HG03565 (cell line): Measurements from ENCODE around the gene HLA-DQA1.
A peak's percentile ranks its signal among the peaks of the same experiment; 100 is the strongest.
"Not testable (repeated sequence)": the region's sequence is repeated elsewhere in the genome, so short reads cannot be mapped to it uniquely, and the experiment has no call there.

ENCODE experiments used
- ATAC-seq: cut with Tn5 transposase; IDR thresholded peaks from one replicate; pipeline ENCODE4 v1.9.1; 2021; ENCODE audit warnings: mild to moderate bottlenecking, moderate library complexity; ENCODE audit not compliant: unreplicated experiment

HLA-DQA1 gene

DNA sequence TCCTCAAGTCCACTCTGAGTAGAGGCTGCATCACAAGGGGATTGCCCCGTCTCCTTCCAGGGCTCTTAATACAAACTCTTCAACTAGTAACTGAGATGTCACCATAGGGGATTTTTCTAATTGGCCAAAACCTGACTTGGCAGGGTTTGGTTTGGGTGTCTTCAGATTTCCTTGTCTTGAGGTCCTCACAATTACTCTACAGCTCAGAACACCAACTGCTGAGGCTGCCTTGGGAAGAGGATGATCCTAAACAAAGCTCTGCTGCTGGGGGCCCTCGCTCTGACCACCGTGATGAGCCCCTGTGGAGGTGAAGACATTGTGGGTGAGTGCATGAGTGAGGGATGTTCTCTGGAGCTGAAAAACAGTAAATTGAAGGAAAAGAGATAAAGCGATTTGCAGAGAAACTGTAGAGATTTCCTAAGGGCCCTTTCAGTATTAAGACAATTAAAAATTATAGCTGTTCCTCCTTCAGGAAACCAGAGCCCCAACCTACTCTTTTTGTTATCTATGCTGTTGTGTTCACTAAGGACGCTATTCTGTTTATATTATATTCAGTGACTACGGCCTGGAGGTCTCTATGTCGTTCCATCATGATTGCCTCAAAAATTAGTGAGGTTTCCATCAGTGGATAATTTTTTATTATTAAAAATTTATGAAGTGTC, at the start of gene HLA-DQA1:
HLA-DQA1 (plus strand) TSS at position 188 of the 662 bp plus-strand sequence; CDS start at position 241, 53 bp downstream.
- no peak for ATAC-seq

DNA sequence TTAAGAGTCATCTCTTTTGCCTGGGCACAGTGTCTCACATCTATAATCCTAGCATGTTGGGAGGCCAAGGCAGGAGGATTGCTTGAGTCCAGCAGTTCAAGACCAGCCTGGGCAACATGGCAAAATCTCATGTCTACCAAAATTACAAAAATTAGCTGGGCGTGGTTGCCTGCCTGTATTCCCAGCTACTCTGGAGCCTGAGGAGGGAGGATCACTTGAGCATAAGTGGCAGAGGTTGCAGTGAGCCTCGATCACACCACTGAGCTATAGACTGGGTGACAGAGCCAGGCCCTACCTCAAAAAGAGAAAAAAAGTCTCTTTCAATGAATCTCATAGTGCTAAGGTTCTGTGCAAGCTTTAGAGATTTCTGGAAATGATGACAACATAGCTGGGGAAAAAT, 49.0 kb upstream of the HLA-DQA1 start:
- no peak for ATAC-seq

DNA sequence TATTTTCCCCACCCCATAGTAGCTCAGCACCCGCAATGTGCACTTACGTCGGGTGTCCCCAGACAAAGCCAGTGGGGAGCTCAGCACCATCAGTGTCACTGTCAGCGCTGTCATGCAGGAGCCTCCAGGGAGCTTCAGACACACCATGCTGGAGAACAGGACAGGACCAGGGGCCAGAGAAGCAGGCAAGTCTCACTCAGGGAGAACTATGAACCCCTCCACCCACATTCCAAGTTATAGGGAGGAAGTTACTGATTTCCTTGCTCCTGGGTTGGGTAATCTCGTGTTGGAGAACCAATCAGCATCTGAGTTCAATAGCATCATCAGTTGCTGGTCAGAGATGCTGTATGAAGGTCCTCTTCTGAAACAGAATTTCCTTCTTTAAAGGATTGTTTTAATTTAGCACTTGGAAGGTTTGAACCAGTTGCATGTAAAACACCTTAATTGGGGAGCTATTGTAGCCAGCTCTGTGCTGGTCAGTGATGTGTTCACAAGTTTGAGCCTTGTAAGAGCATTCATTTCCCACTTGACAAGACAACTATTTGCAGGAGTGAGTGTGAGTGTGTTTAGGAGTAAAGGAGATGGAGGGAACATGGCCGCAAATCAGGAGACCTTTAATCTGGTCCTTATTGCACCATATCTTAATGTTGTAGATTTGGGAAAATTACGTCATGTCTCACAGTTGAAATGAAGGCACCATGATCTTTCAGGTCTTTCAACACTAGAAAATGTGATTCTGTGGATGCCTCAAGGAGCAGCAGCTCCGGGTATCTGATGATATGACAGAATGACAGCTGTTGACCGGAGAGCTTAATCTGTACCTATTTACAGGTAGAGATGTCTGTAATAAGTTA, 47.4 kb upstream of the HLA-DQA1 start, which contains the start of gene HLA-DRB1:
HLA-DRB1 (minus strand) TSS at position 253 of the 854 bp plus-strand sequence; CDS start at position 147, 106 bp downstream.
- peak; percentile 93 for ATAC-seq

DNA sequence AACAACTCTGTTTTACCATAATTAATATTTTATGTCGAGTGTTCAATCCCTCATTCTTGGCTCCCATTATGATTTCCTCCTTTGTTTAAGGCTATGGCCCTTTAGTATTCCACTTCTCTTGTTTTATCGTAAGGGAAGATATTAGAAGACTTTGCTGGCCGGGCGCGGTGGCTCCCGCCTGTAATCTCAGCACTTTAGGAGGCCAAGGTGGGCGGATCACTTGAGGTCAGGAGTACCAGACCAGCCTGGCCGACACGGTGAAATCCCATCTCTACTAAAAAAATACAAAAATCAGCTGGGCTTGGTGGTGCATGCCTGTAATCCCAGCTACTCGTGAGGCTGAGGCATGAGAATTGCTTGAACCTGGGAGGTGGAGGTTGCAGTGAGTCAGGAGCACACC, 46.5 kb upstream of the HLA-DQA1 start:
- not testable (repeated sequence) for ATAC-seq

DNA sequence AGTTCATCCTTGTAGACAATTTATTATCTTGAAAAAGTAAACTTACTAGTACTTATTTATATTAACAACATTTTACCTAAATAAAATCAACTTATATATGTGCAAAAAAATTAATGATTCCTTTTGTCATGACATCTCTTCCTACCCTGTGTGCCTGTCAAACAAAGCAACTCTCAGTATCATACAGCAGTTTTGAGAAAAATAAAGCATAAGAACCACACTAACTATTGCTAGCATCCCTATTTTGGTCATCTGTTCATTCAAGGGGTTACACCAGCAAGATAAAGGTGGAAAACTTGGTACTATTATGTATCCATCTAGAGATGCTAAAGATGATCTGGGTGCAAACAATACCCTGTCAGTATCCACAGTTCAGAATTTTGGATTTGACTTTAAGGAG, 40.2 kb upstream of the HLA-DQA1 start:
- ATAC-seq, result no peak

DNA sequence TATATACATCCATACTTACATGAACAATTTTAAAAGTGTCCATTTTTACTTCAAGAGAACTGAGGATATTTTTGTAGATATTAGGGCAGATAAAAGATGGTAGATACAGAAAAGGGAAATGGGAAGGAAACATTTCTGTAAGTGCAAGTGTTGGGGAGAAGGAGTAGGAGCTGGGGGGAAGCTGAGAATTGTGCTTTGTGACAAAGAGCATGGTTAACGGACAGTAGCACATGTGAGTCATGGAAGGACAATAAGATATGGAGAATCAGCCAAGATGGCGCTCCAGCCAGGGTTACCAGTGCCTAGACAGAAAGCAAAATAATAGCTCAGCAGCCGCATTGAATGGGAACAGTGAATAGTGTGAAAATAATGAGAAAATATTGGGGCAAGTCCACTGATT, 34.8 kb upstream of the HLA-DQA1 start:
- no peak for ATAC-seq

DNA sequence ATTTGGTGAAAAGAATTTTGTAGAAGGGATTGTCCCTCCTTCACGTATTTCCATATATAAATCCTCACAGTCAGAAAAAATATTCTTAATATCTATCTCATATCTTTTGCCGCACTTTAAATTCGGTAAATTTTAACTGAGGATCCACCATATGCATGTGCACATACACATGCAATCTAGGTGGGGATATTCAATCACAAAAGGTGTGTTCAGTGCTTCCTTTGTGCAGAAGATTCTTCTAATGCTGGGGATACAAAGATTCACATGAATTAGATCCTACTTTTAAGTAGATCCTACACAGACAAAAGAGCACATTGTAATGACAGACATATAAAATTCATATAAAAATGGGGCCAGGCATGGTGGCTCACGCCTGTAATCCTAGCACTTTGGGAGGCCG, 34.0 kb upstream of the HLA-DQA1 start:
- ATAC-seq, result no peak

DNA sequence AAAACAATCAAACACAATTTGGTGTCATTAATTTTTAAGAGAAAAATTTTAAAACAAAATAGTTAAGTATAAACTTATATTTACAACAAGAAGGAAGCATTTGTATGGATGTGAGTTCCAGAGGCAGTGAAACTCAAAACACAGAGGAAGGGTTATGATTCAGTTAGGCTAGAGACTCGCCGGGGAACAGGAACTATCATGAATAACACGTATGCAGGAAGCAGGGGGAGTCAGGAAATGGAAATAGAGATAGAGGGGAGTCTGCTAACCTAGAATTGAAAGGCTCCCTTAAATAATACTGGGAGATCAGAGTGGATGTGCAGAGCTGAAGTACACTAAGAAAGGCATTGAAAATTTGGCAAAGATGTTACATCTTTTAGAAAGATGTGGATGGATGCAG, 33.3 kb upstream of the HLA-DQA1 start:
- no peak for ATAC-seq

DNA sequence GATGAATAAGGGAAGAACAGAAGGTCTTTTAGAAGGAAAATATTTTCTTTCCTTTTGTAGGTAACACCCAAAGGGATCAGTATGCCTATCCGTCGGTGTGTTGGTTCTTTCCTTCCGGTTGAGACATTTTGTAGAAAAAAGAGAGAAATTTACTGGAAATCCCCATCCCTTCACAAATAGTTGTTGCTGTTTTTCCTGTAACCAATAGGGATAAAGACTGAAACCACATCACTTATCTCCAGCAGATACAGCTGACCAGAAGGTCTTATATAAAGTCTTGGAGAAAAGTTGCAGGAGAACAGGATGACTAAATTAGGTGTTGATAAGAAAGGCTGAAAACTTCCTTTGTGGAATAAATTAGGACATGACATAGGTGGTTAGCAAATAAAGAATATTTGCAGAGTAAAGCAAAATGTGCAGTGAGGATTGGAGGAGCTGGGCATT, 32.8 kb upstream of the HLA-DQA1 start:
- ATAC-seq, result peak; percentile 51

DNA sequence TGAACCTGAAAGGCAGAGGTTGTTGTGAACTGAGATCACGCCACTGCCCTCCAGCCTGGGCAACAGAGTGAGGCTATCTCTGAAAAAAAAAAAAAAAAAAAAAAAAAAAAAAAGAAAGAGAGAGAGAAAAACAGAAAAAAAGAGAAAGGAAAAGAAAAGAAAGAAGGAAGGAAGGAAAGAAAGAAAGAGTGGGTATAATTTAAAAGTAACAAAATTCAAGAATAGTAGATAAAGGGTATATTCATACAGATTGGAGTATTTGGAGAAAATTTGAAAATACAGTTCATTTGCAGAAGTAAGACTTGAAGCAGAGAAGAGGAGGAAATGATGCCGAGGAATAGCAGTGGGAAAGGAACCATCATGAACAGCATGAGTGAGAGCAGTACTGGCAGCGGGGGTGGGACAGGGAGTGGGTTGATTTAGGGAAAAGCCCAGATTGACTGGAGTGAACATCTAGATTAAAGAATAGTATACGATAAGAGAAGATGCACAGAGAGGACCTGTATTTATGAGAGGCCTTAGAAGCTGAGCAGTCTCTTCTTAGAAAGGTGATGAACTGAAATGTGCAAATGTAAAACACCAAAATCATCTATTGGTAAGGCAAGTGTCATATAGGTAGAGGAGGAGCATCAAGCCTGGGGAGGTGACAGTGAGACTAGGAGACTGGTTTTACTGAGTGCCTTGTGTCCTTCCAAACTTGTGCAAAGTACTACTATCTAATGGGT, 29.8 kb upstream of the HLA-DQA1 start:
- no peak for ATAC-seq

DNA sequence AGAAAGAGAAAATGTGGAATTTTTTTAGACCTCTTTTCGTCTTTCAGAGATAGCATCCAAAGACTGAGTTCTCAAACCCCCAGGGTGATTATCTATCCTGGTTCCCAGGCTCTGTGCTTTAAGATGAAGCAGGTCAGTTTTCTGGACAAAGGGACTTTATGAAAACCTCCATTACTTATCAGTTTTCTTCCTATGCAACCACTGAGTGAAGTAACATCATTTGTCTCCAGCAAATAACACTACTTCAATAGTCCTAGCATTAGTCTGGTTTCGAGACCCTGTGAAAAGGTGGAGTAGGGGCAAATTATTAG, 29.3 kb upstream of the HLA-DQA1 start:
- ATAC-seq, result no peak

DNA sequence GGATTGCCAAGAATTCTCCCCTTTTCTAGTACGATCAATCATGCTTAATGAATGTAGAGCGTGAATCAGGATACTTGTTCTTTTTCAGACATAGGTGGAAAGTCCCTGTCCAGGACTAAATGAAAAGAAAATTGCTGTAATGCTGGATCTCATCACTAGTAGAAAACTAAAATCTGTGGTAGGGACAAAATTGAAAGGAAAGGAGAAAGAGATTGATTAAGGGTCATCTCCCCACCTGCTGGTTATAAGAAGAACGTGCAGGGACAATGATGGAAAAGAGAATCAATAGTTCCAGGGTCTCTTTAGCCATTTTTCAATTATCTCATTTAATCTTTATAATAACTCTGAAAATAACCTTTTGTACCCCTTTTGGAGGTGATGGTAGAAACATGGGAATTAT, 28.8 kb upstream of the HLA-DQA1 start:
- no peak for ATAC-seq

DNA sequence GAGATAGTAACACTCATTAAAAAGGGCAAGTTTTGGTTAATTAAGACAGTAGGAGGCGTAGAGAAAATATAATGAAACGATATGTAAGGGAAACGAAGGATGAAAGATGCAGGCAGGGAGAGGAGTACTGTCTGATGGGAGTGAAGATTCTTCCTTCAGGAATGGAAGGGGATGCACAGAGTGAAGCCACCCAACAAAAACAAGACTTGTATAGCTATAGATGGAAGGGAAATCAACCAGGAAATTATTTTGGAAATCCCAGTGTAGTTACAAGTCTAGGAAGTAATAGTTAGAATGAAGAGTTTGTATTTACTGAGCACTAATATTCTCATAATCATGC, 27.8 kb upstream of the HLA-DQA1 start:
- ATAC-seq, result no peak

DNA sequence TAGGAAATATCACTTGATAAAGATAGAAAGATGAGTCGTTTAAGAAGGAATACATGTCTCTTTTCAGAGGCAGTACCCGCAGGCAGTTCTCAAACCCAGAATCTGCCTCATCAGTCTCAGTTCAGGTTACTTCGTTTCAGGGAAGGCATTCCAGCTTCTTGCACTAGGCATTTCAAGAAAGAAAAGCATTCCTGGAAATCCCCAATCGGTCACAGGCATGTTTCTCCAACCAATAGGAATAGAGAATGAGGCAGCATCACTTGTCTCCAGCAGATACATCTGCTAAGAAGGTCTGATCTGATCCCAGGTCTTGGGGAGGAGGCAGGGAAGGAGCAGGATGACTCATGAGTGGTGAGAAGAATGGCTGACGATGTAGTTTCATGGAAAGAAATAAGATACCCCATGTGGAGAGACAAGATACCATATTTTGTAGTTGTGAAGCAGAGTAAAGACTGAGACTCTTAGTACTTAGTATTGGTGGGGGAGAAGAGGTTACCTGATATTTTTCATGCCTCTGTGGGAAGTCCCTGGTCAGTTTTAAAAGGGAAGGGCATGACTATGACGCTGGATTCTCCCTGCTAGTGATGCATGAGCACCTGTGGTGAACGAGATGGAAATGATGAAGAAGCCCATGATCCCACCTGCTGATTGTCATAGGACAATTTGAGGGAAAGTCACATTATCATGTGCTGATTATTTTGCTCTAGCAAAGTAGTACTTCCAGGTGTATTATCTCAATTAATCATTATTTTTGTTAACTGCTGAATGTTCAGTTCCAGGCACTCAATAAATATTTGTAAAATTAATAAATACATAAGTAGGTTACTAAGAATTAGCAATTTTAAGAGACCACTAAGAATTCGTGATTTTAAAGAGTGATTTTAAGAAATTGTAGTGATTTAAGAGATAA, 27.2 kb upstream of the HLA-DQA1 start:
- peak; percentile 79 for ATAC-seq

DNA sequence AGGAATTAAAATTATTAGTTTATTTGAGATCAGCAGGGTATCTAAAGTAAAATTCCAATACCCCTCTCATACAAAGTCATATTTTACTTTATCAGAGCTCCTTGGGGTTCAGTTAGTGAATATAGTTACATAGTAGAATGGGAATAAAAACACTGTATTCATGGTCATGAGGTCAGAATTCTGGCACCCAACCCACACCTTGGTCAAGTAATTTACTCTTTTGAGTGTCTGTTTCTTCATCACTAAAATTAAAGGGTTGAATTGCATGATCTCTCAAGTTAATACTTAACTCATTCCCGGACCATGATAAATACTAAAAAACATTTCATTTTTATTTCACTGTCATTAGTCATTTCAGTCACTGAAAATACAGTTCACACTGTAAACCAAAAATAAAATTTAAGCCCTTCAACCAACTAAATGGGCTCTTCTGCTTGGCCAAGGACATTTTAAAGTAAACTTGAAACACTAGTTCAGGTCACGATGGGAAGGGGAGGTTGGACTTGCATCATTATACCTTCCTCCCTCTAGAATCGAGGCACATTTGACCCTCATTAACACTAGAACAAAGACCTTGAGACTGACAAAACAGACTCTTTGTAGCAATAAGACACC, 26.4 kb upstream of the HLA-DQA1 start:
- no peak for ATAC-seq

DNA sequence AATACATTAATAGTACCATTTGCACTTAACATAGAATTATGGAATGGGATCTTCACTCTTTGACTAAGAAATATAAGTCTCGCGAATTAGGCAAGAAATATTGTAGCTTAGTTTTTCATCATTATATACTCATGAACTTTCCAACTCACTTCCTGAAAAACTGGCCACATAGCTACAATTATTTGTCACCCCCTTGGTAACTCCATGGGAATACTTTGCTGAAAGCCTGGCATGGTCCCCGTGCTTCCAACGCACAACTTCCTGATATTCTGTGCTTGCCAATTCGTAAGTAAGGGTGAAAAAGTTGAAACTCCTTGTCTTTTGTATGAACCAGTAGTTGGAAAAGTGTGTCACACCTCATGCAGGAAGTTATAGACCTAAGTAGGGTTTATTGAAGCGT, 23.7 kb upstream of the HLA-DQA1 start:
- no peak for ATAC-seq

DNA sequence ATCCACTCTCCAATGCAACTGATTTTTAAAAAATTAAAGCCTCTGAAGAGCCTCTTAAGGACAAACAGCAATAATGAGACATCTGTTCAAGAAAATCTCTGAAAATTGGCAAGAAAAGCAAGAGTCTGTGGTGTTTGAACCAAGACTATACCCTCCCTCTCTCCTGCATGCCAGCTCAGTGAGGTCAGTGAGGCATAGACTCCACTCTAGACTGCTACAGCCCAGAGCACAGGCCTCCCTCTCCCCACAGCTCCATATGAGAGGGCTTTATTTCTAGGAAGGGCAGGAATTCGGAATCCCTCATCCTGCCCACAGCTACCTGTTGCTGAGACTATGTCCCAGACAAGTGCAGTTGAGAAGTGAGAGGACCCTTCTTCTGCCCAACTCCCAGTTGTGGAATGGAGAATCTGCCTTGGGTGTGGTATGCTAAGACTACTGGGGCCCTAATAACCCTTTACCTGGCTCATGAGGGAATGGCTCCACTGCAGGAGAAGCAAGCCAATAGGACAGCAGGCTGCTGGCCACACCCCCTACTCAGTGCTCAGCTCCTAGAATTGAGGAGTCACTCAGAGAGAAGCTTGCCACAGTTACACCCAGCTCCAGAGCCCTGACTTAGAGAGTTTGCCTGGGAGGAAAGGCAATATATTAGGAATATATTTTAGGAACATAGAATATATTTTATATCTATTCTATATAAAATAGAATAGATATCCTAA, 22.7 kb upstream of the HLA-DQA1 start:
- ATAC-seq, result no peak

DNA sequence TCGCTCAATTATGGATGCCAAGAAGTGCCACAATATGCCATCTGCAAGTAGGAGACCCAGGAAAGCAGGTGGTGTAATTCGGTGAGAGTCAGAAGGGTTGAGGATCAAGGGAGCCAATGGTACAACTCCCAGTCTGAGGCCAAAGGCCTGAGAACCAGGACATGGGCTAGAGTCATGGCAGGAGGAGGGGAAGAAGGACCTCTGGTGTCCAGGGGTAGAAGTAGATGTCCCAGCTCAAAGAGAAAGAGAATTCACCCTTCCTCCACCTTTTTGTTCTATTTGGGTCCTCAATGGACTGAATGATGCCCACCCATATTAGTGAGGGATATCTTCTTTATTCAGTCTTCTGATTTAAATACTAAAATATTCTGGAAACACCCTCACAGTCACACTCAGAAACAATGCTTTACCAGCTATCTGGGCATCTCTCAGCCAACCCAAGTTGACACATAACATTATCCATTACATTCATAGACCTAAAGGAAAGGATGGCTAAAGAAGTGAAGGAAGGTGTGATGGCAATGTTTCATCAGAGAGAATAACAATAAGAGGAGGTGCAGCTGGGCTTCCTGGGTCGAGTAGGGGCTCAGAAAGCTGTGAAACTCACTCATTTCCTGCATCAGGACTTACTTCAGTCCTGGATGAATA, 21.2 kb upstream of the HLA-DQA1 start:
- ATAC-seq, result no peak

DNA sequence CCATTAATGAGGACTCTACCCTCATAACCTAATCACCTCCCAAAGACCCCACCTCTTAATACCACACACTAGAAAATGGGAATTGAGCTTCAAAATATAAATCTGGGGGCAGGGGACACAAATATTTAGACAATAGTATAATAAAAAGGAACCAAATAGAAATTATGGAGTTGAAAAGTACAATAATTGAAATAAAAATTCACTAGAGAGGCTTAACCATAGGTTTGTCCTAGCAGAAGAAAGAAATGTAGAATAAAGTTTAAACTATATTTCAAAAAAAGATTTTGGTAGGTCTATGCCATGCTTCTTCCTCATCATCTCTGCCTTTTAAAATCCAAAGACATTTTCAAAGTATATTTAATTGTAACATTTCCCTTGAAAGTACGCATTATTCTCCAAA, 19.5 kb upstream of the HLA-DQA1 start:
- no peak for ATAC-seq
